Stimulated activated CD4-positive, alpha-beta T cell treated with anti-CD3 and anti-CD28 coated beads, Interleukin-12 subunit alpha, Interleukin-12 subunit beta, amount 100 ng/mL, for 24 hours (primary cell): ENCODE data around the gene BCAP31.
"Not testable (repeated sequence)": the region's sequence is repeated elsewhere in the genome, so short reads cannot be mapped to it uniquely, and the experiment has no call there.

Experiments
- DNase-seq, 2 experiments: peaks; one replicate each; pipeline ENCODE4 v3.0.0-alpha.2; 2020; ENCODE audit warnings: low read depth in 2 of 2

Gene BCAP31

DNA sequence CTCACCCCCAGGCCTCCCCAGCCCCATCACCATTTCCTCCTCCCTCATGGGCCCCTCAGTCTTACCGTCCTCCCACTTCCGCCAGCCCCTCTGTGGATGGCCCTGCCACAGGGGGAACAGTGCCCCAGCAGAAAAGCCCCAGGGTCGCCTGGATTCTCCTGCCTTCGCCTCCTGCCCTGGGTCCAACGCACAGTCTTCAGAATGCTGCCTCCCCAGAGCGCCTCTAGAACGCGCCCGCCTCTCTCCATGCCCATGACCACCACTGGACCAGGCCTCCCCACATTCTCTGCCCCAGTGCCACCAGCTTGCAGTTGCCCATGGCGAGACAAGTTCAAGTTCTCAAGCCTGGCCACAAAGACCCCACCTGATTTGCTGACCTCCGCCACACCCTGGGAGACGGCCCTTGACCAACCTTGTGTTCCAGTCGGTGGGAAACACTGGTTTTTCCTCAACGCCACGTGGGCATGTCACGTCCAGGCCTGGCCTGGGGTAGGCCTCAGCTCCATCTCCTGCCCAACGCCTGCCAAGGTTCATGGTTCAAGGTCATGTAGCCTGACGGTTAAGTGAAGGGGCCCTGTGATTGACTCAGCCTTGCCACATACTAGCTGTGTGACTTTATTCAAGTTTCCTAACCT, 39.2 kb upstream of the BCAP31 start:
- no peak for DNase-seq

DNA sequence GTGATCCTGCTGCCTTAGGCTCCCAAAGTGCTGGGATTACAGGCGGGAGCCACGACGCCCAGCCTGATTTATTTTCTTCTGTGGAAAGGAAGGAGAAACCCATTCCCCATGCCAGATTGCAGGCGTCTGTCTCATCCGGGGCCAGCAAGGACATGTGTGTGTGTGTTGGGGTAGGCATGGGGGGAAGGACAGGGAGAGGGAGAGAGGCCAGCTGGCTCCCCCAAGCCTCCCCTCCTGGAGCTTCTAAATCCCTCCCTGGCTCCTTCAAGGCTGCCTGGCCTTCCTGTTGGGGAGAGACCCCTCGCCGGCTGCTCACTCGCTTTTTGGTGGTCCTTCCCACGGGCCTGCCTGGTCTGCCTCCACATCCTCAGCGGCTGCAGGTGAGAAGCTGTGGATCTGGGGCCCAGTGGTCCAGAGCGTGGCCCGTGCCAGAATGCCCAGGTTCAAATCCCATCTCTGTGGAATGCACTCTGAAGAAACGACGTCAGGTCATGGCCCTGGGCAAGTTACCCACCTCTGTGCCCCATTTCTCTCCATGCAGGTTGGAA, 38.5 kb upstream of the BCAP31 start:
- no peak for DNase-seq

DNA sequence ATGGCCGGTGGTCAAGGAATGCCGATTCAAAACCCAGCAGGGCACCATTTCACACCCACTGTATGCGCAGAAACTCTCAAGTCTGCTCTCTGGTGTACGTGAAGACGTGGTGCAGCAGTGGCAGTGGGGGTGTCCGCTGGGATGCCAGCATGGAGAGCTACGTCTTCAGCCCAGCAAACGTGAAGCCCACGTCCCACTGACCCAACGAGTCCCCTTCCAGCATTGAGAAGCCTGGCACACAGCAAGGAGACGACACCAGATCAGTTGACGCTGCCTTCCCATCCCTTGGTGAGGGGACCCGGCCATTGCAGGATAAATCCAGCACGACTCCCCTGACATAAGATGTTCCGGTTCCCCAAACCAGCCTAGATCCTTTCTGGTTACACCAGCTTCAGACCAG, 37.7 kb upstream of the BCAP31 start:
- no peak for DNase-seq

DNA sequence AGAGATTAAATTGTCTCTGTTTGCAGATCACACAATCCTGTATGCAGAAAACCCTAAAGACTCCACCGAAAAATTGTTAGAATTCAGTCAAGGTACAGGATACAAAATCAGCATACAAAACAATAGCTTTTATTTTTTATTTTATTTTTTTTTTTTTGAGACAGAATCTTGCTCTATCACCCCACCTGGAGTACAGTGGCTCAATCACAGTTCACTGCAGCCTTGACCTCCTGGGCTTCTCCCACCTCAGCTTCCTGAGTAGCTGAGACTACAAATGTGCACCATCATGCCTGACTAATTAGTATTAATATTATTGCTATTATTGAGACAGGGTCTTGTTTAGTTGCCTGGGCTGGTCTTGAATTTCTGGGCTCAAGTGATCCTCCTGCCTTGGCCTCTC, 30.9 kb upstream of the BCAP31 start:
- DNase-seq, result no peak

DNA sequence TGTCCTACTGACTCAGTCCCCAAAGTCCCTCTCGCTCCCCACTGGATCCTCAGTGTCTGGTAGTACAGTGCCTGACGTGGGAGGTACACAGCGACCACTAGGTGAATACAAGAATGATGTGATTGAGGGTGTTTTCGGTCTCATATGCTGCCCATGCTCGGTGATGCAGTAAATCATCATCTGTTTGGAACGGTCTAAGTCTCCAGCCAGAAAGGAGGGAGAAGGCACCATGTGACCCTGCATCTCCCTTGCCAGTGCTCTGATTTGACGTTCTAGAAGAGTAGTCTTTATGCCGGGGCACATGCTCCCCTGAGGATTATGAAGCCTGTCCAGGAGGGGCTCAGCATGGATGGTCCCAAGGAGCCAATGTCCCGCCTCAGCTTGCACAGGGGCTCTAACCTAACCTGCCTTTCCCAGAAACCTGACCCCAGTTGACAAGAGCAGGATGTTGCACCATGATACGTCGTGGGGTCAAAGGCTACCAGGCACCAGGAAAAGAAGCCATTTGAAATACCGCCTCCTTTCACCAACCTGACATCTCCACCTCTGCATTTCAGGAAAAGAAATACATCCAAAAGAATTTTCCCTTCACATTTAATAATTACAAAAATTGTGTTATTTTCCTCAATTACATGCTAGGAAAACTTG, 26.1 kb upstream of the BCAP31 start:
- no peak for DNase-seq

DNA sequence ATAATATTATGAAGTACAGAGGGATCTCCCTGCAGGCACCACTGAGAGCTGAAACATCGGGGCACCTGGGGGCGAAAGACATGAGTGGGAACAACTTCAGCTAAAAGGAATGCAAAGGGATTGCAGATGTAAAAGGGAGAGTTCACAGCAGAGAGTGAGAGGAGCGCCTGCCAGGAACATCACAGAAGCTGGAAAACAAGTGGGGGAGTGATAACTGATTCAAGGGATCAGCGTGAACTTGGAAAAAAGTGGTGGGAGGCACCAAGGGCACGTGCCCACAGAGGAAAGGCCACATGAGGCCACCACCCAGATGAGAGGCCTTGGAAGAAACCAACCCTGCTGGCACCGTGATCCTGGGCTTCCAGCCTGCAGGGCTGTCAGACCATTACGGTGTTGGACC, 24.8 kb upstream of the BCAP31 start:
- DNase-seq, result not testable (repeated sequence)

DNA sequence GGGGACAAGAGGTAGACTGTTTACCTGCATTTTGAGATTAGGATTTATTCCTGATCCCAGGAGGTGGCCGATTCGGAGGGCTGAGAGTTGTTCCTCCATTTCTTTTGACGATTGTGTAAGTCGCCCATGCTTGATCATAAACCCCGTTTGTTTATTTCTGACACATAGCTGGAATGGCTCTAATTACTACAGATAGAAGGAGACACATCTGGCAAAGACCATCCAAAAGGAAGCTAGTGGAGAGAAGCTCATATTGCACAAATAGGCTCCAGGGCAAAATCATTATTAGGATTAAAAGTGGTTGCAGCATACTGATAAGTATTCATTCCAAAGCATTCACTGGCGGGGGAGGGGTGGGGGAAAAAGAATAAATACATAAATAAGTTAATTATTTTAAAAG, 22.8 kb upstream of the BCAP31 start:
- not testable (repeated sequence) for DNase-seq

DNA sequence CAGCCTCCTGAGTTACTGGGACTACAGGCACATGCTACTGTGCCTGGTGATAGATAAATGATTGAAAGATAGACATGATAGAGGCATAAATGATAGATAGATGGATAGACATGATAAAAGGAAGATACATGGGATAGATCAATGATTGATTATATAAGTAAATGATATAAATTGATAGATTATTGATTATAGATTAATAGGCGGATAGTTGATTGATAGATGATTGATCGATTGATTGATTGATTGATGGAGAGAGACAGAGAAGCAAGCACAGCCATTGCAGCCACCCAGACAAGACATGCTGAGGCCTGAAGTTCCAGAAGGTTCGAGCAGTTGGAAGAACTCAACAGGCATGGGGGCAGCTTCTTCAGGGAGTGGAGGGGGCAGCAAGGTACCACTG, 22.2 kb upstream of the BCAP31 start:
- no peak for DNase-seq

DNA sequence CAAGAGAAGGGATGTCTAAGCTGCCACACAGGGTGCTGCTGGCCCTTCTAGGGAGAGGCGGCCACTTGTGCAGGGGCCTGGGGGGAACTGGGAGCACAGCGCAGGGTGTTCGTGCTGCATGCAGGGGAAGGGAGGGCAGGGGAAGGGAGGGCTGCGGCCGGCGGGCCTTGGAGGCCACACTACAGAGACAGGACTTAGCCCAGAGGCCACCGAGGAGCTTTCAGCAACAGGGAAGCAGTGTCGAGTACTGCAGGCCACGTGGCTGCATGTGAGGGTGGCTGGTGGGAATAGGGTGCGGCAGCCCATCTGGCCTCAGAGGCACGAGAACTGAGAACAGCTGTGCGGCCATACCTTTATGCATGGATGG, 20.9 kb upstream of the BCAP31 start:
- DNase-seq, result not testable (repeated sequence)

DNA sequence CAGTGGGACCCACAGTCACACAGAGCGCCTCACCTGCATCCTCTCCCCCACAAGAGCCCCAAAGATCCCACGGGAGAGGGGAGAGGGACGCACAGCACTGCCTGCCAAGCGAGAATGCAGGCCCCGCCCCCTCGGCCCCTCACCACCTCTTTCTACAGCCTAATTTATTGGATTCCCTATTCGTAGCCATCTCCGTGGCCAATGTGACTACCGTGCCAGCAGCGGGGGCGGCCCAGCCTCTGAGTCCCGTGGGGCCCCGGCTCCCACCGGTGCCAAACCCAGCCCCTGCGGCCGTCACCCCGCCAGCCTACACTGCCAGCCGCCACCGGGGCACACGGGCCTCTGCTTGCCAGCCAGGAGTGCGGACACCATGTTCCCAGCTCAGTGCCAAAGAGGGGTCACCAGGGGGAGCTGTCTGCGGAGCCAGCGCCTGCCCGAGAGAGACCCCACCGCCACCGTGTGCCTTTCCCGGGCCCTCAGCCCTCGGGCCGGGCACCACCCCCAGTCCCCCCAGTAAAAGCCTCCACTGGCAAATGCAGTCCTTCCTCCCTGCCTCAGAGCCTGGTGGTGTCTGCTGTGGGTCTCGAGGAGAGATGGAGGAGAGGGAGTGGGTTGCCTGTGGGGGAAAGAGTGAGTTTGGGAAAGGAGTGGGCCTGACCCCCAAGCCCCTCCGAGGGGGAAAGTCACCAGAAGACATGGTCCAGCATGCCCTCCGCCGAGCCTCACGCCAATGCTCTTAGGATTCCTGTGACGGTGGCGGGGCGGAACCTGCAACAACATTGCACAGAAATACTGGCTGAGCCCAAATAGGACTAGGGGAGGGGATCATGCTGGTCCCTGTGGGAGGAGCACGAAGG, 20.3 kb upstream of the BCAP31 start:
- no peak for DNase-seq

DNA sequence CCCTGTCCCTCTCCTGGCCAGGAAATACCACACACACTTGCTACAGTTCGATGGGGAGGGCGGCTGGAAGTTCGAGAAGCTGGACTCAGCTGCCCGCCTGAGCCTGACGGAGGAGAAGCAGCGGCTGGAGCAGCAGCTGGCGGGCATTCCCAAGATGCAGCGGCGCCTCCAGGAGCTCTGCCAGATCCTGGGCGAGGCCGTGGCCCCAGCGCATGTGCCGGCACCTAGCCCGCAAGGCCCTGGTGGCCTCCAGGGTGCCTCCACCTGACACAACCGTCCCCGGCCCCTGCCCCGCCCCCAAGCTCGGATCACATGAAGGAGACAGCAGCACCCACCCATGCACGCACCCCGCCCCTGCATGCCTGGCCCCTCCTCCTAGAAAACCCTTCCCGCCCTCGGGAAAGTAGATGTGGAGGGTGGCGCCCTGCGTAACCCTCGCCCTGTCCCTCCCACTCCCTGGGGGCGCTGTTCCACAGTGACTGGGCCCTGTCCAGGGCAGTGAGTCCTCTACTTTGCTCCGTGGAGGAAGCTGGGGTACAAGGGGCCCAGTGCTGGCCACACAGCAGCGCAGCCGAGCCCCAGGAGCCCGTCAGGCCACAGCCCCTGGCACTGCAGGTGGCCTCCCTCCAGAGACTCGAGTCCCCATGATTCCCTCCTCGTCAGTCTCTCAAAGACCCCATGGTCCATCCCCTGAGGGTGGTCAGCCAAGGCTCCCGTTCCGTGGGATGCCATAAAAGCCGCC, 19.5 kb upstream of the BCAP31 start:
- not testable (repeated sequence) for DNase-seq

DNA sequence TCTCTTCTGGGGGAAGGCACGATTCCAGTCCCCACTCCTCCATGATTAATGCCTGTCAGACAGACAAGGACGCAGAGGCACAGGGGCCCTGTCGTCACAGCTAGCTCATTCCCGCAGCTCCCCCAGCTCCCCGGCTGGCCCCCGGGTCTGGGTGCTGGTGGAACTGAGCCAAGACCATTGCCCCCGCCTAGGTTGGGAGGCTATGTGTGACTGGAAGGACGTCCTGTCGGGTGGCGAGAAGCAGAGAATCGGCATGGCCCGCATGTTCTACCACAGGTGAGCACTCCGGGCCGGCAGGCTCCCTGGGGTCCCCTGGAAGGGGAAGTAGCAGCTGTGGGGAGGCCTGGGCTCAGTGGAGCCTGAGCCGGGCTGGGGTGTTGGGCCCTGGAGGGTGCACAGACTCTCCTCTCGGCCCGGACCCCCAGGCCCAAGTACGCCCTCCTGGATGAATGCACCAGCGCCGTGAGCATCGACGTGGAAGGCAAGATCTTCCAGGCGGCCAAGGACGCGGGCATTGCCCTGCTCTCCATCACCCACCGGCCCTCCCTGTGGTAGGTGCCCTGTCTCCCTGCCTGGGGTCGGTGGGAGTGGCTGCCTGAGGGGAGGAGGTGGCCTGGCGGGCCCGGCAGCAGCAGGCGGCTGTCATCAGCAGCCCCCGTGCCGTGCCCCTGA, 18.7 kb upstream of the BCAP31 start:
- DNase-seq, result not testable (repeated sequence)

DNA sequence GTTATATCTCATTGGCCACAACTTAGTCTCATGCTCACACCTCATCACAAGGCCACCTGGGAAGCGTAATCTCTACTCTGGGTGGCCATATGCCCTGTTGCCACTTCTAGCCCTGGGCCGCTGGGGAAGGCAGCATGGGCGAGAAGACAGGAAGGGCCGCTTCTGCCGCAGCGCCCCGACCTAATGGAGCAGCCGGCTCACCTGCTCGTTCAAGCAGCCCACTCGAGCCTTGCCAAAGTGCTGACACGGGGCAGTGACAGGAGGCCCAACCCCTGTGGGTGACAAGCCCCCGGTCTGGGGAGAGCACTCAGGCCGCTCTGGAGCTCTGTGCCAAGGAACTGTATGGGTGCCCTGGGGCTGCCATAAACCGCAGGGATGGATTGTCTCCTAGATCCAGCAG, 17.9 kb upstream of the BCAP31 start:
- DNase-seq, result not testable (repeated sequence)

DNA sequence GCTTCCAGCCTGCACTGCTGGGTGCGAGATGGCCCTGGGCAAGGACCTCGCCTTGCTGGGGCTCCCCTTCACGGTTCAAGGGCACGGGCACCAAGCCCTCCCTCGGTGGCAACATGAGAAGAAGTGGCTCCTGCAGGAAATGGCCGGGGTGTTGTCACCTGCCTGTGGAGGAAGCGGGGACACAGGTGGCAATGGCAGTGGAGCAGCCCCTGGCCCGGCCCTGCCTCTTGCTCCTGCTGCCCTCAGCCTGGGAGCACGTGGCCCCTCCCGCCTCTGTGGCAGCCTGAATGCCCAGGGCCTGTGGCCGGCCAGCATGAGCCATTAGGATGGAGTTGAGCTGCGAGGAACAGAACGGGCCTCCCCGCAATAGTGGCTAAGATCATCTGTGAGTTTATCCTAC, 17.3 kb upstream of the BCAP31 start:
- no peak for DNase-seq

DNA sequence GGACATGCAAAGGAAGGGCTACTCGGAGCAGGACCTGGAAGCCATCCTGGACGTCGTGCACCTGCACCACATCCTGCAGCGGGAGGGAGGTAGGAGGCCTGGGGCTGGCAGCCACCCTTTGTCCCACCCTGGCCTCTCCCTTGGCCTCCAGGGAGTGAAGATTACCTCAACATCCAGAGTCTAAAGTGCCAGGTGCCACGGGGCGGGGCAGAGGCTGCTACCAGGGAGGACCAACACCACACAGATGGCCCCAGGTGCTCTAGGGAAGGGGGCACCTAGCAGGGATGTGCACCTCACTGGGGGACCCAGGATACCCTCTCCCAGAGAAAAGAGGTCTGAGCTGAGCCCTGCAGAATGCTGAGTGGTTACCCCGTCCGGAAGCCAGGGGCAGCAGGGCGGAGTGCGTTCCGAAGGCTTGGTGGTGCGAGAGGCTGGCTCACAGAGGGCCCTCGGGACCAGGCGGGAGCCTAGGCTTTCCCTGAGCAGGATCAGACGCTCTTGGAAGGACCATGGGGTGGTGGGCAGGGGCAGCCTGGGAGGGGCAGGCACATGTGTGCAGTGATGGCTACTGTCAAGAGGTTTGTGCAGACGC, 16.5 kb upstream of the BCAP31 start:
- DNase-seq, result no peak

DNA sequence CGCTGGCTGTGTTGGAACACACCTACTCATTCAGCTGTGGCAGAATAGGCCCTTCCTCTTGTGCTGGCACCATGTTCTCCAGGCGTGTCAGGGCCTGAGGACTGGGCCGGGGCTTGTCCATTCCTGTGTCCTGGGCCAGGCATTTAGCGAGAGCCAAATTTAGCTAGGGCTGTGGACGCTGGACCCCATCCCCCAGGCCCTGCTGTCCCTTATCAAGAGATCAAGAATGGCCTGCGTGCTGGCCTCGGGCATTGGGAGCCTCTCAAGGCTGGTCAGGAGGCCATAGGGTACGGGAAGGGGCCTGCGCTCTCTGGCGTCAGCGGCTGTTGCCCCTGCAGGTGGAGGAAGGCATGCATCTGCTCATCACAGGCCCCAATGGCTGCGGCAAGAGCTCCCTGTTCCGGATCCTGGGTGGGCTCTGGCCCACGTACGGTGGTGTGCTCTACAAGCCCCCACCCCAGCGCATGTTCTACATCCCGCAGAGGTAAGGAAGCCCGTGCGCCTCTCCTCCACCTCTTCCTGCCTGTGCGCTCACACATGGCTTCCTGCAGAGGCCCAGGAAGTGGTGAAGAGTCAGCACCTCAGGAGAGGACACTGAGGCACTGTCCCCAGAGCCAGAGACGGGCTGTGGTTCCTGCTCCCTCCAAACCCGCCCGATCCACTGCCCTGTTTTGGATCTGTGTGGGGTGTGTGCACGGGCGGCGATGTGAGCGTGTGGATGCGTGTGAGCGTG, 15.7 kb upstream of the BCAP31 start:
- DNase-seq, result no peak

DNA sequence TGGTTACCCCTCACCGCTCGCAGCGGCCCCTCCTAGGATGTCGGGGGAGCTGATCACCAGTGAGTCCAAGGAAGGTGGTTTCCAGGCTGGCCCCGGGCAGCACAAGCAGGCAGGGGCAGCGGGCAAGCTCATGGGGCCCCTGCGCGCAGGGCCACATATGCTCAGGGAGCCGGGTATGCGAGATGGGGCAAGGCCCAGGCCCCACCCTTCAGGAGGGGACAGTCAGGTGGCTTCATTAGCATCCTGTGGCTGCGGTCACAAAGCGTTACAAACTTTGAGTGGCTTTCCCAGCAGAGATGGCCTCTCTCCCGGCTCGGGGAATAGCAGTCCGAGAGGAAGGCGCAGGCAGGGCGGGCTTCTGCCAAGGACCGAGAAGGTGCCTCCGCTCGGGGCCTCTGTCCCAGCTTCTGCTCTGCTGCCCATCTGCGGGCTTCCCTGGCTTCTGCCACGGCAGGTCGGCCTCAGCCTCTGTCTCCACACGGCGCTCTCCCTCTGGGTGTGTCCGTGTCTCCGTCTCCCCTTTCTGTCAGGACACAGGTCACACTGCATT, 13.9 kb upstream of the BCAP31 start:
- DNase-seq, result no peak

DNA sequence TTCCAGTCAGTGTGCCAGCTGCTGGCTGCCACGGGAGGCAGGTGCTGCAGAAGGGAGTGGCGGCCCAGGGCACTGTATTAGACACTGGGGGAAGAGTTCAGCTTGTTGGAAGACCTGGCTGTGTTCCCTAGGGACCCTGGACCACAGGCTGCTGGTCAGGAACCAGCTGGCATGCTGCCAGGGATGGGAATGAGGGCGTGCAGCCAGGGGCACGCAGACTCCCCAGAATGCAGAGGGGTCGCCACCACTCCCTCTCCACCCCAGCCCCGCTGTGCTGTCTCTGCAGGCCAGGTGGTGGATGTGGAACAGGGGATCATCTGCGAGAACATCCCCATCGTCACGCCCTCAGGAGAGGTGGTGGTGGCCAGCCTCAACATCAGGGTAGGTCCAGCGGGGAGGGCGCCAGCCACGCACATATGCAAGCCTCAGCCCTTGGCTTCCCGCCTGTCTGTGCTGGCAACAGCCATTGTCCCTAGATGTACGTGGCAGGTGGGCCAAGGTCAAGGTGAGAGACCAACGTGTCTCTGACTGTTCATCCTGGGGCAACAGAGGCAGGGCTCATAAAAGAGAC, 12.8 kb upstream of the BCAP31 start:
- no peak for DNase-seq

DNA sequence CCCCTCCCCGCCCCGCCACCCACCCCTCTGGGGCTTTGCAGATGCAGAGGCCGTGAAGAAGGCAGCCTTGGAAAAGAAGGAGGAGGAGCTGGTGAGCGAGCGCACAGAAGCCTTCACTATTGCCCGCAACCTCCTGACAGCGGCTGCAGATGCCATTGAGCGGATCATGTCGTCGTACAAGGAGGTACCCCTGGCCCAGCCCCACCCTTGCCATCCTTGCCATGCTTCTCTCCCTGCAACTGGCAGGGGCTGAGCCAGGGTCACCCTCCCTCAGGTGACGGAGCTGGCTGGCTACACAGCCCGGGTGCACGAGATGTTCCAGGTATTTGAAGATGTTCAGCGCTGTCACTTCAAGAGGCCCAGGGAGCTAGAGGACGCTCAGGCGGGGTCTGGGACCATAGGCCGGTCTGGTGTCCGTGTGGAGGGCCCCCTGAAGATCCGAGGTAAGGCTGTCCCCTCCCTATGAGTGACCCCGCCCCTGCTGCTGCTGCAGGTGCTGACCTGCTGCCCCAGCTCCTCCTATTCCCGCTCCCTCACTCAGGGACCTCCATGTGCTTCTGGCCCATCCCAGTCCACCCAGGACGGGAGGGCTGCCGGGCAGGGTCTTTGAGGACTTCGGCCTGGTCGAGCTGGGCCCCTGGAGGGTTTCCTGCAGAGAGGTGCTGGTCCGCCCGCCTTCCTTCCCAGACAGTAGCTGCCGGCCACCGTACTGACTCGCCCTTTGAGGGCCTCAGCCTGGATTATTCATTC, 12.1 kb upstream of the BCAP31 start:
- DNase-seq, result no peak
